Measurements from ENCODE around the gene KRTAP10-5. TPM values are rescaled to one million over a fixed set of nuclear protein-coding genes. Genes with fewer than 3 reads are reported as not detected.
"Not testable (repeated sequence)": the region's sequence is repeated elsewhere in the genome, so short reads cannot be mapped to it uniquely, and the experiment has no call there.

KRTAP10-5 gene
- not detected for total RNA-seq

GRCh38 chr21:44580231-44580821, at the start of gene KRTAP10-5:
TSS of gene KRTAP10-5 (minus strand) at chr21:44580604. CDS start at chr21:44580578, 26 bp downstream.
- DNase-seq (ENCODE audit: low spot score): not testable (repeated sequence)

- no peak for DNase-seq (ENCODE audit: low spot score)
Measured at GRCh38 chr21:44628707-44629391, 48.4 kb upstream of the KRTAP10-5 start.

- peak; percentile 39 for DNase-seq (ENCODE audit: low spot score)
Measured at GRCh38 chr21:44627831-44628233, 47.4 kb upstream of the KRTAP10-5 start.

- not testable (repeated sequence) for DNase-seq (ENCODE audit: low spot score)
Measured at GRCh38 chr21:44627181-44627822, 46.9 kb upstream of the KRTAP10-5 start.

GRCh38 chr21:44626673-44627143, 46.3 kb upstream of the KRTAP10-5 start, which contains the start of gene KRTAP10-9:
TSS of gene KRTAP10-9 (plus strand) at chr21:44627093. CDS start at chr21:44627172, 79 bp downstream.
- DNase-seq (ENCODE audit: low spot score): no peak

GRCh38 chr21:44626262-44626661, 45.9 kb upstream of the KRTAP10-5 start:
- DNase-seq (ENCODE audit: low spot score): no peak

GRCh38 chr21:44625756-44626155, 45.4 kb upstream of the KRTAP10-5 start:
- DNase-seq (ENCODE audit: low spot score): no peak

- no peak for DNase-seq (ENCODE audit: low spot score)
Measured at GRCh38 chr21:44623575-44623974, 43.2 kb upstream of the KRTAP10-5 start.

- DNase-seq (ENCODE audit: low spot score): no peak
Measured at GRCh38 chr21:44619886-44620285, 39.5 kb upstream of the KRTAP10-5 start.

- no peak for DNase-seq (ENCODE audit: low spot score)
Measured at GRCh38 chr21:44618909-44619308, 38.5 kb upstream of the KRTAP10-5 start.

- no peak for DNase-seq (ENCODE audit: low spot score)
Measured at GRCh38 chr21:44618504-44618903, 38.1 kb upstream of the KRTAP10-5 start.

GRCh38 chr21:44617071-44617501, 36.7 kb upstream of the KRTAP10-5 start:
- no peak for DNase-seq (ENCODE audit: low spot score)

- DNase-seq (ENCODE audit: low spot score): peak; percentile 36
Measured at GRCh38 chr21:44616591-44616926, 36.2 kb upstream of the KRTAP10-5 start.

- DNase-seq (ENCODE audit: low spot score): peak; percentile 34
Measured at GRCh38 chr21:44615911-44616590, 35.6 kb upstream of the KRTAP10-5 start.

GRCh38 chr21:44615466-44615865, 35.1 kb upstream of the KRTAP10-5 start:
- no peak for DNase-seq (ENCODE audit: low spot score)

- no peak for DNase-seq (ENCODE audit: low spot score)
Measured at GRCh38 chr21:44614961-44615391, 34.6 kb upstream of the KRTAP10-5 start.

GRCh38 chr21:44614161-44614631, 33.8 kb upstream of the KRTAP10-5 start:
- DNase-seq (ENCODE audit: low spot score): no peak

GRCh38 chr21:44613386-44614155, 33.2 kb upstream of the KRTAP10-5 start:
- DNase-seq (ENCODE audit: low spot score): peak; percentile 36

- DNase-seq (ENCODE audit: low spot score): no peak
Measured at GRCh38 chr21:44612669-44613229, 32.3 kb upstream of the KRTAP10-5 start.

GRCh38 chr21:44612029-44612486, 31.7 kb upstream of the KRTAP10-5 start, which contains the start of gene KRTAP10-8:
TSS of gene KRTAP10-8 (plus strand) at chr21:44612079. CDS start at chr21:44612101, 22 bp downstream.
- no peak for DNase-seq (ENCODE audit: low spot score)

- DNase-seq (ENCODE audit: low spot score): no peak
Measured at GRCh38 chr21:44611551-44611950, 31.1 kb upstream of the KRTAP10-5 start.
